Measurements from ENCODE around the gene DTD1.

Gene DTD1

DNA sequence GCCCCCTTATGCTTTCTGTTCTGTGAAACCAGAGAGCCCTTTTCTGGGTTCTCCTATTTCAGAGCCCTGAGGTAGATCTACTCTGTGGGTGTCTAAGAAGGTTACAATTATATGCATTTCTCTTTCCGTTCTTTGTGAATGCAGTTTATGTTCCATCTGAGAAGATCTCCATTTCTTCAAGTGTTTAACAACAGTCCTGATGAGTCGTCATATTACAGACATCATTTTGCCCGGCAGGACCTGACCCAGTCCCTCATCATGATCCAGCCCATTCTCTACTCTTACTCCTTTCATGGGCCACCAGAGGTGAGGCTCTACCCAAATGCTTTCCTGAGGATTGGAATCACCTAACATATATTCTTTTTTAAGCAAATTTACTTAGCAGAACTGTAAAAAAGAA lies 39.4 kb upstream of the DTD1 start:
- H3K4me3 ChIP-seq (ENCODE audit: low read depth in 1 of 2, low read length in 1 of 2) = no peak overlapping the region
- H3K27me3 ChIP-seq = no peaks in the 10 kb centered on the region
- H3K36me3 ChIP-seq = peaks cover 94% of the 10 kb centered on the region
- no peak overlapping the region for H3K27ac ChIP-seq
- TF ChIP-seq, protein P1, sequence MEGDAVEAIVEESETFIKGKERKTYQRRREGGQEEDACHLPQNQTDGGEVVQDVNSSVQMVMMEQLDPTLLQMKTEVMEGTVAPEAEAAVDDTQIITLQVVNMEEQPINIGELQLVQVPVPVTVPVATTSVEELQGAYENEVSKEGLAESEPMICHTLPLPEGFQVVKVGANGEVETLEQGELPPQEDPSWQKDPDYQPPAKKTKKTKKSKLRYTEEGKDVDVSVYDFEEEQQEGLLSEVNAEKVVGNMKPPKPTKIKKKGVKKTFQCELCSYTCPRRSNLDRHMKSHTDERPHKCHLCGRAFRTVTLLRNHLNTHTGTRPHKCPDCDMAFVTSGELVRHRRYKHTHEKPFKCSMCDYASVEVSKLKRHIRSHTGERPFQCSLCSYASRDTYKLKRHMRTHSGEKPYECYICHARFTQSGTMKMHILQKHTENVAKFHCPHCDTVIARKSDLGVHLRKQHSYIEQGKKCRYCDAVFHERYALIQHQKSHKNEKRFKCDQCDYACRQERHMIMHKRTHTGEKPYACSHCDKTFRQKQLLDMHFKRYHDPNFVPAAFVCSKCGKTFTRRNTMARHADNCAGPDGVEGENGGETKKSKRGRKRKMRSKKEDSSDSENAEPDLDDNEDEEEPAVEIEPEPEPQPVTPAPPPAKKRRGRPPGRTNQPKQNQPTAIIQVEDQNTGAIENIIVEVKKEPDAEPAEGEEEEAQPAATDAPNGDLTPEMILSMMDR (IDR thresholded peaks at IDR 0.05) = no peak
- no peaks in the 10 kb centered on the region for H3K4me1 ChIP-seq (ENCODE audit: control insufficient read depth in 1 of 2, insufficient read depth in 1 of 2, low read depth in 1 of 2, low read length in 1 of 2)
- no peaks in the 10 kb centered on the region for H3K9me3 ChIP-seq

DNA sequence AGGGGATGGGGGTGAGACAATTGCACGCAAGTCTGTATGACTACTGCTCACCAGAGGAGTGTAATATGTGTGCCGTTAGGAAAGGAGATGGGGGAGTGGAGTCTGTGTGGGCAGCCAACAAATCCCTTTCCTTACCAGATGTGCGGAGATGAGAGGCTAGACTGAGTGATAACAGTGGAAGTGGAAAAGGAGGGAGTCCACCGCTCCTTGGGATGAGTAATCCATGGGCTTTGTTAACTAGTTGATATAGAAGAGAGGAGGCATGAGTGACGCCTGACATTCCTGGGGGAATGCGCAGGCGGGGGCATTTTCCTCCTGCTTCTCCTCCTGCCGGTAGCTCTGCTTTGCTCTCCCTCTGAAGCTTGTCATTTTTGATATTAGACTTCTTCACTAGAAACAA lies 34.1 kb upstream of the DTD1 start:
- no peak overlapping the region for H3K27ac ChIP-seq
- TF ChIP-seq, protein P1 (IDR thresholded peaks at IDR 0.05) = no peak
- H3K4me1 ChIP-seq (ENCODE audit: control insufficient read depth in 1 of 2, insufficient read depth in 1 of 2, low read depth in 1 of 2, low read length in 1 of 2) = peaks cover 0 to 8% of the 10 kb centered on the region in 2 experiments
- no peak overlapping the region for H3K4me3 ChIP-seq (ENCODE audit: low read depth in 1 of 2, low read length in 1 of 2)
- peaks cover 78% of the 10 kb centered on the region for H3K36me3 ChIP-seq
- H3K27me3 ChIP-seq = no peaks in the 10 kb centered on the region
- no peaks in the 10 kb centered on the region for H3K9me3 ChIP-seq

DNA sequence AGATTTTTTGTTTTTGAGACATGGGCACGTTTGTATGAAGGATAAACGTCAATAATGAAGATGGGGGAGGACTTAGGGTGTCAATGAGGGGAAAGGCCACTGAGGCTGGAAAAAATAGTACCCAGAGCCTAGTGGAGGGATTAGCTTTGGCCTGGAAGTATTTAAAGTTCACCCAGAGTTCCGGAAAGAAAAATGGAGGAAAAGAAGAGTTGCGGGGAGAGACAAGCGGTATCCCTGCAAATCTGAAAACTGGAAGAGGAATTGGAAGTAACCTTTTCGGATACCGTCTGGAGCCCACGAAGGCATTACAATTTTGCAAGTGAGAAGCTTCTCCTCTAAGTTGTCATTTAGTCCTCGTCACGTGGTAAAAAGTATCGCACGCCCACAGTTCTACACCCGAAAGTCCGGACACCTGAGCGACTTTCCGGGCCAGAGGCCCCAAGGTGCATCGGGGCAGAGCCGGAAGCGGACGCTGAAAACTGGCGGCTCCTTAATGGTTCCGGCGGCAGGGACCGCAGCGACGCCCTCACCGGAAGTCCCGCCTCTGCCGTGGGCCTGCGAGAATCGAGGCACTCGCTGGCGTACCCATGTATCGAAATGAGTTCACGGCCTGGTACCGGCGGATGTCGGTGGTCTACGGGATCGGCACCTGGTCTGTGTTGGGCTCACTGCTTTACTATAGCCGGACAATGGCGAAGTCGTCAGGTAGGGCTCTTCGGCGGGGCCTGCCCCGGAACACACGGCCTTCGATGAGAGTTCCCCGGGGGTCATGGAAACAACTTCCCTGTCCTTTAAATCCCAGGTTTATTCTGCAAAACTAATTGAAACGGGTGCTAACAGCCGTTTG lies 20.7 kb upstream of the DTD1 start, which contains the start of gene SMIM26:
Gene SMIM26 (plus strand): TSS at position 541 of the 847 bp plus-strand sequence. CDS start 47 bp downstream, at position 588.
- H3K27me3 ChIP-seq = no peaks in the 10 kb centered on the region
- TF ChIP-seq, protein P1 (IDR thresholded peaks at IDR 0.05) = no peak
- peaks cover 27% of the 10 kb centered on the region for H3K36me3 ChIP-seq
- H3K4me1 ChIP-seq (ENCODE audit: control insufficient read depth in 1 of 2, insufficient read depth in 1 of 2, low read depth in 1 of 2, low read length in 1 of 2) = peaks cover 29 to 30% of the 10 kb centered on the region in 2 experiments
- peak within 1 kb of the TSS; percentile 84 to 97 for H3K4me3 ChIP-seq (ENCODE audit: low read depth in 1 of 2, low read length in 1 of 2)
- no peaks in the 10 kb centered on the region for H3K9me3 ChIP-seq
- H3K27ac ChIP-seq = peak within 1 kb of the TSS; percentile 89

DNA sequence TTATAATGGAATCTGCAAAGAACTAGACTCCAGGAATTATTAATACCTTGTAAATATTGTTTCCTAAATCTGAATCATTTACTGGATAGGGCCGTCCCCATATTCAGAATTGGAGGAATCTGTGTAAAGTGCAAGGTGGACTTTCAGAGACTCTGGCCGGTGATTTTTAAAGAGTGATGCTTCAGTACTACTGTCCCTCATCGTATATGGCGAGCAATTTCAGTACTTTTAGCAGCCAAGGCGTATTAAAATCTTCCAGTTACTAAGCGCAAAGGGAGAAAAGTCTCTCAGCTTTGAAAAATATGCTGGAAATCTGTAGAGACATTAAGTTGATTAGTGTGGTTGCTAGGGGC lies 20.1 kb upstream of the DTD1 start:
- peaks cover 21% of the 10 kb centered on the region for H3K36me3 ChIP-seq
- H3K4me1 ChIP-seq (ENCODE audit: control insufficient read depth in 1 of 2, insufficient read depth in 1 of 2, low read depth in 1 of 2, low read length in 1 of 2) = peaks cover 29 to 30% of the 10 kb centered on the region in 2 experiments
- no peaks in the 10 kb centered on the region for H3K9me3 ChIP-seq
- peak overlapping the region; percentile 89 for H3K27ac ChIP-seq
- peak overlapping the region; percentile 84 to 97 for H3K4me3 ChIP-seq (ENCODE audit: low read depth in 1 of 2, low read length in 1 of 2)
- H3K27me3 ChIP-seq = no peaks in the 10 kb centered on the region
- TF ChIP-seq, protein P1 (IDR thresholded peaks at IDR 0.05) = no peak

DNA sequence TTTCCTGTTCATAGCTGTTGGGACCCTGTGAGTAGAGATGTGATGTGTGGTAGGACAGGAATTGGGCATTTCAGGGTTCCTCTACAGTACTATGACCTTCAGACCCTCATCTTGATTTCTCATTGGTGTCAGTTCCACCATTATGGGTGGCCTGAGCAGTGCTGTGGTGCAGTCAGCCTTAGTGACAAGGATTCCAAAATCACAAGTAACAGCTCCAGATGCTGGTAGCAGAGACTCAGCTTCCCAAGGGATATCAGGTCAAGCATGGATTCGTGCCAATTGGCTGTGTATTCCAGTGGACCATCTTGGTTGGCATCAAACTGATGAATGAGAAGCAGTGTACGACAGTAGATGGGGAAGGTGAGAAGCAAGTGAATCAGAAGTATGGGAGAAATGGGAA lies 16.8 kb upstream of the DTD1 start:
- Histone ChIP-seq H3K4me1 (ENCODE audit: control insufficient read depth in 1 of 2, insufficient read depth in 1 of 2, low read depth in 1 of 2, low read length in 1 of 2) (peaks cover 29 to 30% of the 10 kb centered on the region in 2 experiments), H3K36me3 (peaks cover 15% of the 10 kb centered on the region), H3K9me3 (no peaks in the 10 kb centered on the region), H3K4me3 (ENCODE audit: low read depth in 1 of 2, low read length in 1 of 2) (no peak overlapping the region), H3K27ac (peak overlapping the region; percentile 74), H3K27me3 (no peaks in the 10 kb centered on the region)
- TF ChIP-seq, protein P1 (IDR thresholded peaks at IDR 0.05) = no peak
